IgD-negative memory B cell (primary cell): ENCODE measurements around the gene PLCXD3. TPM values are rescaled to one million over a fixed set of nuclear protein-coding genes. Genes with fewer than 3 reads are reported as not detected.
A peak's percentile ranks its signal among the peaks of the same experiment; 100 is the strongest.

Source experiments
- H3K27ac Mint-ChIP-seq, 3 donors: one replicate each; pipeline ENCODE4 v1.8.0; 2020 to 2022; ENCODE audit warnings: mild to moderate bottlenecking in 3 of 3, mixed read lengths in 3 of 3, moderate library complexity in 1 of 3
- H3K27me3 Mint-ChIP-seq: one replicate; pipeline ENCODE4 v1.8.0; 2021; ENCODE audit warnings: mixed read lengths
- H3K36me3 Mint-ChIP-seq: one replicate; pipeline ENCODE4 v1.8.0; 2020; ENCODE audit warnings: mild to moderate bottlenecking, mixed read lengths
- H3K4me1 Mint-ChIP-seq, 3 donors: one replicate each; pipeline ENCODE4 v1.8.0; 2020 to 2022; ENCODE audit warnings: mixed read lengths in 3 of 3, mild to moderate bottlenecking in 1 of 3
- H3K4me3 Mint-ChIP-seq, 4 donors: one replicate each; pipeline ENCODE4 v1.8.0; 2020 to 2022; ENCODE audit warnings: mild to moderate bottlenecking in 4 of 4, mixed read lengths in 4 of 4, moderate library complexity in 3 of 4
- H3K9me3 Mint-ChIP-seq, 3 donors: one replicate each; pipeline ENCODE4 v1.8.0; 2020 to 2021; ENCODE audit warnings: mixed read lengths in 3 of 3, mild to moderate bottlenecking in 1 of 3
- polyA plus RNA-seq: library from polyadenylated mRNA; unstranded; fragments of 300-500 nt; fragmentation: Illumina TruSeq; gene quantifications from one replicate; pipeline ENCODE4 v1.2.3, GENCODE V29; 2021

The PLCXD3 gene
- polyA plus RNA-seq, 1 donor from 2014 or later, result not detected

- Mint-ChIP-seq H3K27me3 (no peaks in the 10 kb centered on the region), H3K36me3 (no peaks in the 10 kb centered on the region), H3K9me3 (peaks cover 0 to 2% (median 0%) of the 10 kb centered on the region in 3 donors), H3K4me3 (no peak overlapping the region), H3K4me1 (no peaks in the 10 kb centered on the region), H3K27ac (no peak overlapping the region)
Observed at GRCh38 chr5:41368158-41368557, 142.2 kb downstream of the PLCXD3 start.

GRCh38 chr5:41365369-41365768, 145.0 kb downstream of the PLCXD3 start:
- Mint-ChIP-seq H3K27ac (no peak overlapping the region), H3K36me3 (no peaks in the 10 kb centered on the region), H3K4me3 (no peak overlapping the region), H3K4me1 (no peaks in the 10 kb centered on the region), H3K27me3 (no peaks in the 10 kb centered on the region), H3K9me3 (peaks cover 0 to 2% (median 0%) of the 10 kb centered on the region in 3 donors)

GRCh38 chr5:41364346-41364745, 146.1 kb downstream of the PLCXD3 start:
- Mint-ChIP-seq H3K4me1 (no peaks in the 10 kb centered on the region), H3K27ac (peak overlapping the region in 1 of 3 donors; percentile 31), H3K4me3 (no peak overlapping the region), H3K36me3 (no peaks in the 10 kb centered on the region), H3K27me3 (no peaks in the 10 kb centered on the region), H3K9me3 (peaks cover 0 to 2% (median under 1%) of the 10 kb centered on the region in 3 donors)

- Mint-ChIP-seq H3K9me3 (peaks cover 0 to 6% (median 4%) of the 10 kb centered on the region in 3 donors), H3K4me3 (no peak overlapping the region), H3K4me1 (no peaks in the 10 kb centered on the region)
Observed at GRCh38 chr5:41363343-41363986, 146.9 kb downstream of the PLCXD3 start.

DNA sequence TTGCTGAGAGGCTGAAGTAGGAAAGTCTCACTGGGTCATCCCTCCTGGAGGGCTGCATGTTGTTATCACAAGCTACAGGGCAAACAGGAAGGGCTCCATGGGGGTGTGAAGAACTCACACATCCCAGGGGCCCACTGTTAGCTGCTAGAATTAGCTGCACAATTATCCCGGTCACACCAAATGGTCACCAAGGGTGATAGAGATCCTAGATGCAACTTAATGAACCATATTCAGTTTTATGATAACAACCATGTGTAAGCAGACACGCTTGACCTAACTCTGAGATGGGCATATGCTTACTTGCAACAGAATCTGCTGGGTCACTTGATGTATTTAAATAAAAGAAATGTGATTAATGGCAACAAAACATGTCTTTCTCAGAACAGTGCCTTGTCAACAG, 153.6 kb downstream of the PLCXD3 start:
- H3K27me3 Mint-ChIP-seq, result no peaks in the 10 kb centered on the region
- H3K9me3 Mint-ChIP-seq, result peaks cover 0 to 10% (median 5%) of the 10 kb centered on the region in 3 donors
- no peak overlapping the region for H3K4me3 Mint-ChIP-seq
- no peak overlapping the region for H3K27ac Mint-ChIP-seq
- peaks cover 3% of the 10 kb centered on the region for H3K36me3 Mint-ChIP-seq
- H3K4me1 Mint-ChIP-seq, result no peaks in the 10 kb centered on the region

More at GRCh38 chr5:41363343-41363986, 146.9 kb downstream of the PLCXD3 start:
- Mint-ChIP-seq H3K27me3 (no peaks in the 10 kb centered on the region), H3K27ac (no peak overlapping the region), H3K36me3 (no peaks in the 10 kb centered on the region)

DNA sequence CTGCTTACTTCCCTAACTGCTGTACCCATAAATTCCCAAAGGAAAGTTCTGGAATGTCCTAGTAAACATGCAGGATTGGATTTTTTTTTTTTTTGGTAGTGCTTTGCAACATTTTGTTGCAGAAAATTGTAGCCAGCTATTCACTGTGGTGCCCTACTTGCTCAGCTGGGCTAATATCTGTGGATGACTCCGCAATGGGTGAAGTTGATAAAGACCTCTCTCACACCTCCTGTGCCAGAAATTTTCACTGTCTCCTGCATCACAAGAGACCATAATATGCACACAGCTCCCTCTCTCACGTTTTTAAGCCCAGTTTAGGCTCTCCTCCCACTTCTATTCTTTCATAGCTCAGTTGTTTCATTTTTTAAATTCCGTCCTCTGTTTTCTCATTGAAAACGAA, 160.6 kb downstream of the PLCXD3 start:
- peaks cover 3% of the 10 kb centered on the region for H3K36me3 Mint-ChIP-seq
- no peak overlapping the region for H3K27ac Mint-ChIP-seq
- no peak overlapping the region for H3K4me3 Mint-ChIP-seq
- H3K9me3 Mint-ChIP-seq, result peaks cover 0 to 2% (median 0%) of the 10 kb centered on the region in 3 donors
- H3K4me1 Mint-ChIP-seq, result no peaks in the 10 kb centered on the region
- no peaks in the 10 kb centered on the region for H3K27me3 Mint-ChIP-seq

DNA sequence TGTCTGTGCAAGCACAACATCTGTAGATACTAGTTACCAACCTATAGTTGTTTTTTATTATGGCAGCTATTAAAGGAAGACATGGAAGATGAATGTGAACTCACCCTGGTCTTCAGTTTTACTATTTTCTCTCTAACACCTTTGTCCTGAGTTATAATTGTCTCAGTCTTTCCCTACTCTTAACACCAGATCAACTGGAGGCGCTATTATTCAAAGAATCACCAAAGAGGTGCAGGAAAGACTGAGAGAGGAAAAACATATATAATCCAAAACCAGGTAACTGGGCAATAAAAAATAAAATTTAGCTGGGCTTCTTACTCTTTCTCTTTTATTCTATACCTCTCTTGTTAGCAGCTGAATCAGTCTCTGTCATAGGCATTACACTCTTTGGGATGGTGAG, 162.8 kb downstream of the PLCXD3 start:
- Mint-ChIP-seq H3K27me3 (no peaks in the 10 kb centered on the region), H3K36me3 (no peaks in the 10 kb centered on the region), H3K9me3 (peaks cover 0 to 2% (median 0%) of the 10 kb centered on the region in 3 donors), H3K4me3 (no peak overlapping the region), H3K4me1 (no peaks in the 10 kb centered on the region), H3K27ac (no peak overlapping the region)

GRCh38 chr5:41346609-41347008, 163.8 kb downstream of the PLCXD3 start:
- H3K4me1 Mint-ChIP-seq, result no peaks in the 10 kb centered on the region
- no peak overlapping the region for H3K27ac Mint-ChIP-seq
- H3K9me3 Mint-ChIP-seq, result peaks cover 0 to 2% (median 0%) of the 10 kb centered on the region in 3 donors
- no peaks in the 10 kb centered on the region for H3K36me3 Mint-ChIP-seq
- no peaks in the 10 kb centered on the region for H3K27me3 Mint-ChIP-seq
- H3K4me3 Mint-ChIP-seq, result no peak overlapping the region

DNA sequence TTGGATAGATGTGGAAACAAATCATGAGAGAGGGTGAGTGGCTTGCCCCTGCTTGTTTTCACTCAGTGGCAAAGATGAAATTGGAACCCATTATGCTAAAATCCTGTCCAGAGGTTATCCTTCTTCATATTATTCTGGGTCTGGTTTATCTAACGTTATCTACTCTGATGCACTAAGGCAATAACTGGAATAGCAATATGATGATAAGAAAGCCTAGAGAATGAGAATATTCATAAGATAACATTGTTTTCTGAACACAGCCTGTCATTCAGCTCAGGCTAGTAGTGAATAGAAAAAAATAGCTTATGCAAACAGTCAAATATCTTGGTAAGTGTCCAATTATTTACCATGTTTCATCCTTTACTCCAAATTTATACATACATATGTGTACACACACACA, 165.1 kb downstream of the PLCXD3 start:
- H3K4me3 Mint-ChIP-seq, result no peak overlapping the region

GRCh38 chr5:41339339-41339738, 171.1 kb downstream of the PLCXD3 start:
- H3K27ac Mint-ChIP-seq, result peak overlapping the region in 1 of 3 donors; percentile 29

More for the DNA sequence above, 165.1 kb downstream of the PLCXD3 start:
- Mint-ChIP-seq H3K27me3 (no peaks in the 10 kb centered on the region), H3K9me3 (peaks cover 0 to 2% (median 0%) of the 10 kb centered on the region in 3 donors), H3K4me1 (no peaks in the 10 kb centered on the region), H3K27ac (no peak overlapping the region), H3K36me3 (no peaks in the 10 kb centered on the region)

DNA sequence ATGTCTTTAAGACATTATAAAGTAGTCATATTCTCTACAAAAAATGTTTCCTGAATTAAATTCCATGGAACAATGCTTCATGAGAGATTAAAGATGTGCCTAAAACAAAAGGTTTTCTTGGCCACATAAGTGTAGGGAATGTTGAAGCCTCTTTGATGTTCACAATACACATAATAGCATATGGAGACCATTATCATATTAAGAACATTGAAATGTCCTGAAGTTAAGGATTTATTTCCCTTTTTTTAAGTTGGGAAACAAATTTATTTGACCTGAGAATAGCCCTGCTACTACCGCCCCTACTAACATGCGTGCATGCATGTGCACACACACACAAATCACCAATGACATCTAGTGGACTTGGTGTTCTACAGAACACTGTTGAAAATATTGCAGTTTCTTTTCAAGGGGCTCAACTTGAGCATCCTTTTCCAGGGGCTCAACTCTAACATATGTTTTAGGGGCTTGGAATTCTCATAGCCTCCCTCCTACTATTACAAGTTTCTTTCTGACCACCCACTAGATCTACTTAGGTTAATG, 172.2 kb downstream of the PLCXD3 start:
- H3K4me1 Mint-ChIP-seq, result no peaks in the 10 kb centered on the region
- no peak overlapping the region for H3K27ac Mint-ChIP-seq
- peaks cover 0 to 1% (median 0%) of the 10 kb centered on the region in 3 donors for H3K9me3 Mint-ChIP-seq
- no peaks in the 10 kb centered on the region for H3K27me3 Mint-ChIP-seq
- H3K36me3 Mint-ChIP-seq, result no peaks in the 10 kb centered on the region
- H3K4me3 Mint-ChIP-seq, result no peak overlapping the region

More at GRCh38 chr5:41339339-41339738, 171.1 kb downstream of the PLCXD3 start:
- Mint-ChIP-seq H3K4me3 (no peak overlapping the region), H3K36me3 (no peaks in the 10 kb centered on the region), H3K27me3 (no peaks in the 10 kb centered on the region), H3K4me1 (no peaks in the 10 kb centered on the region), H3K9me3 (peaks cover 0 to 1% (median 0%) of the 10 kb centered on the region in 3 donors)

GRCh38 chr5:41337724-41338123, 172.7 kb downstream of the PLCXD3 start:
- Mint-ChIP-seq H3K36me3 (no peaks in the 10 kb centered on the region), H3K27me3 (no peaks in the 10 kb centered on the region), H3K4me3 (no peak overlapping the region), H3K9me3 (peaks cover 0 to 1% (median 0%) of the 10 kb centered on the region in 3 donors), H3K4me1 (no peaks in the 10 kb centered on the region), H3K27ac (no peak overlapping the region)

DNA sequence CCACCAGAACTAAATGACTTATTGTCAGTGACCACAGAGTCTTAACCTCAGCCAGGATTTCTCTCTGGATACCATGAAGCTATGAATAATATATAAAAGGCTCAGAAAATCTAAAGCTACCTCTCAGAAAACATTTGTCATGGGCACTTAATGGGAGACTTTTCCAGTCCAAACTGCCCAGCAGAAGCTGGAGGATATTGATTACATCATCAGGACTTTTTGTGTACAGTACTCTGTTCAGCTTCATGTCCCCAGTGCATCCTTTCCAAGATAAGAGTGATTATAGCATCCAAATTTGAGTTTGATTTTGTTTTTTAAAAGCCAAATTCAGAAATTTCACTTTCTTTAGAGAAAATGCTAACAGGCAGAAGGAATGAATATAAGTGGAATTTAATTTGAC, 173.2 kb downstream of the PLCXD3 start:
- H3K27ac Mint-ChIP-seq, result no peak overlapping the region
- H3K4me1 Mint-ChIP-seq, result no peaks in the 10 kb centered on the region
- no peaks in the 10 kb centered on the region for H3K27me3 Mint-ChIP-seq

GRCh38 chr5:41336471-41336870, 173.9 kb downstream of the PLCXD3 start:
- Mint-ChIP-seq H3K36me3 (no peaks in the 10 kb centered on the region), H3K4me3 (no peak overlapping the region), H3K4me1 (no peaks in the 10 kb centered on the region), H3K9me3 (peaks cover 0 to 1% (median 0%) of the 10 kb centered on the region in 3 donors), H3K27me3 (no peaks in the 10 kb centered on the region), H3K27ac (peak overlapping the region in 1 of 3 donors; percentile 16)

More for the DNA sequence above, 173.2 kb downstream of the PLCXD3 start:
- Mint-ChIP-seq H3K9me3 (peaks cover 0 to 1% (median 0%) of the 10 kb centered on the region in 3 donors), H3K36me3 (no peaks in the 10 kb centered on the region), H3K4me3 (no peak overlapping the region)

DNA sequence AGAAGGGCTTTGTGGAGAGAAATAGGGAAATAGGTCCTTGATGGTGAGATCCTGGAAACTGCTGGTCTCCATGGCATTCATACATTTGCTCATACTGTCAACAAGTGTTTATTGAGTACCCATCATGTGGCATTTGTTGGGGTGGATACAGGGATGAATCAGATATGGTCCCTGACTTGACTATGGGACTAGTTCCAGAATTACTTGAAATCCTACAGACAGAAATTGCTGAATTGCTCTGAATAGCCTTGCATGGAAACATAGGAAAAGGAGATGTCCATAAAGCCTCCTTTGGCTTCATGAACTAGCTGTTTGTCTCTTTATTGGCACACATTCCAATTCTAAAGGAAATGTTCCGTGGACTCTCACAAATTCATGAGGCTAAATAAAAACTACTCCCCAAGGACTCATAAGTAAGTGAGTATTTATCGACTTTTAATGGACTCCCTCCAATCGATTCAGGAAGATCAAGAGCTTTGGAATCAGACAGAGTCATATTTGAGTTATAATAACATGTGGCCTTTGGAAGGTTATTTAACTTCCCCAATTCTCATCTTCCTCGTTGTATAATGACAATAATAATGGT, 174.7 kb downstream of the PLCXD3 start:
- Mint-ChIP-seq H3K27me3 (no peaks in the 10 kb centered on the region), H3K4me3 (no peak overlapping the region), H3K9me3 (peaks cover 0 to 1% (median 0%) of the 10 kb centered on the region in 3 donors), H3K27ac (peak overlapping the region in 1 of 3 donors; percentile 16), H3K36me3 (no peaks in the 10 kb centered on the region), H3K4me1 (no peaks in the 10 kb centered on the region)
